K562 (cell line): ENCODE results near the gene ZSCAN1.

ENCODE experiments used
- BACH1 ChIP-seq: fragments of 200-800 bp; sonication (Bioruptor generic); IDR thresholded peaks from 2 replicates; pipeline ENCODE4 v1.6.1; 2016; ENCODE audit warnings: missing genetic modification characterization, missing compliant biosample characterization
- SRF ChIP-seq, 2 experiments: fragments of 250-450, 450-650 bp in 1 of 2; sonication (Bioruptor Pico) in 1 of 2; sonication (generic) in 1 of 2; formaldehyde crosslinking; IDR thresholded peaks; 2 replicates each; pipeline versions ENCODE4 v1.5.0 to v1.5.1; 2020 to 2022; ENCODE audit warnings: mild to moderate bottlenecking in 1 of 2, missing genetic modification reagents in 1 of 2

GRCh38 chr19:58046856-58047255, 13.0 kb downstream of the ZSCAN1 start:
- TF ChIP-seq SRF (CRISPR knock-in tag; IDR thresholded peaks at IDR 0.05) (no peak), BACH1 (tag) (no peak)
